Embryonic facial prominence (tissue), 1 donor: ENCODE results near the gene ABCC12.
A peak's percentile ranks its signal among the peaks of the same experiment; 100 is the strongest.
"Not testable (repeated sequence)": the region's sequence is repeated elsewhere in the genome, so short reads cannot be mapped to it uniquely, and the experiment has no call there.

Experiments used
- DNase-seq: peaks from one replicate; pipeline ENCODE4 v3.0.0-alpha.2; 2016; ENCODE audit errors: extremely low spot score

Gene ABCC12

GRCh38 chr16:48155926-48156789 lies at the start of gene ABCC12:
TSS of gene ABCC12 (minus strand) at chr16:48155993. CDS start at chr16:48146424, 9,569 bp downstream.
- DNase-seq, result no peak

- DNase-seq, result no peak
Measured at GRCh38 chr16:48204825-48205151, 49.0 kb upstream of the ABCC12 start.

- DNase-seq, result no peak
Measured at GRCh38 chr16:48203974-48204824, 48.4 kb upstream of the ABCC12 start.

- DNase-seq, result no peak
Measured at GRCh38 chr16:48201515-48202201, 45.9 kb upstream of the ABCC12 start.

- peak; percentile 100 for DNase-seq
Measured at GRCh38 chr16:48197294-48197693, 41.5 kb upstream of the ABCC12 start.

- DNase-seq, result peak; percentile 22
Measured at GRCh38 chr16:48194828-48195556, 39.2 kb upstream of the ABCC12 start.

- DNase-seq, result no peak
Measured at GRCh38 chr16:48193846-48194245, 38.1 kb upstream of the ABCC12 start.

GRCh38 chr16:48188449-48189102 lies 32.8 kb upstream of the ABCC12 start:
- DNase-seq, result no peak

- no peak for DNase-seq
Measured at GRCh38 chr16:48187779-48188178, 32.0 kb upstream of the ABCC12 start.

- DNase-seq, result no peak
Measured at GRCh38 chr16:48184681-48185080, 28.9 kb upstream of the ABCC12 start.

- DNase-seq, result no peak
Measured at GRCh38 chr16:48182979-48183537, 27.3 kb upstream of the ABCC12 start.

GRCh38 chr16:48181746-48182520 lies 26.1 kb upstream of the ABCC12 start:
- DNase-seq, result not testable (repeated sequence)

- no peak for DNase-seq
Measured at GRCh38 chr16:48180868-48181480, 25.2 kb upstream of the ABCC12 start.

GRCh38 chr16:48176635-48177408 lies 21.0 kb upstream of the ABCC12 start:
- DNase-seq, result no peak

GRCh38 chr16:48173889-48174288 lies 18.1 kb upstream of the ABCC12 start:
- DNase-seq, result no peak

- DNase-seq, result no peak
Measured at GRCh38 chr16:48172682-48173081, 16.9 kb upstream of the ABCC12 start.

GRCh38 chr16:48169896-48170295 lies 14.1 kb upstream of the ABCC12 start:
- DNase-seq, result no peak

GRCh38 chr16:48168075-48168474 lies 12.3 kb upstream of the ABCC12 start:
- no peak for DNase-seq

- not testable (repeated sequence) for DNase-seq
Measured at GRCh38 chr16:48166617-48167016, 10.8 kb upstream of the ABCC12 start.
